Measurements from ENCODE around the gene ZNF552. TPM values are rescaled to one million over a fixed set of nuclear protein-coding genes. Genes with fewer than 3 reads are reported as not detected.
"Not testable (repeated sequence)": the region's sequence is repeated elsewhere in the genome, so short reads cannot be mapped to it uniquely, and the experiment has no call there.

The ZNF552 gene
- total and polyA plus RNA-seq, 2 donors (not counting 1 experiment from before 2014, with no cell fraction given) = 6.7 to 21.7 TPM

- H3K36me3 ChIP-seq (replicated peaks in 1 of 2; ENCODE audit: control extremely low read depth in 1 of 2, control insufficient read depth in 1 of 2, extremely low read depth in 1 of 2, insufficient read depth in 2 of 2, low read length in 1 of 2); H3K9me3 Mint-ChIP-seq (ENCODE audit: insufficient read depth); intact Hi-C loops (cut with micrococcal nuclease); H3K27ac ChIP-seq (ENCODE audit: low read length in 2 of 2); H3K4me3 ChIP-seq (ENCODE audit: control extremely low read depth in 1 of 5, extremely low read depth in 1 of 5, insufficient read depth in 1 of 5, low read depth in 2 of 5, low read length in 4 of 5); DNase-seq; ATAC-seq (ENCODE audit: low read depth); H3K27me3 Mint-ChIP-seq; H3K27ac Mint-ChIP-seq; H3K9ac ChIP-seq (ENCODE audit: low read length); H2AFZ ChIP-seq (ENCODE audit: insufficient read depth, low read depth, low read length, poor library complexity, severe bottlenecking); H4K20me1 ChIP-seq (ENCODE audit: control insufficient read depth, insufficient read depth, low read length, poor library complexity, severe bottlenecking); H3K9me3 ChIP-seq (ENCODE audit: control extremely low read depth in 1 of 3, control insufficient read depth in 2 of 3, insufficient read depth in 1 of 3, low read length in 2 of 3); POLR2A ChIA-PET; H3K4me2 ChIP-seq (replicated peaks; ENCODE audit: low read depth, low read length, poor library complexity, severe bottlenecking); H3K27me3 ChIP-seq (replicated peaks in 1 of 4; ENCODE audit: control extremely low read depth in 1 of 4, control insufficient read depth in 3 of 4, insufficient read depth in 4 of 4, low read length in 3 of 4): not testable (repeated sequence)
- H3K79me2 ChIP-seq (ENCODE audit: control insufficient read depth, insufficient read depth, low read length) = peaks cover 64% of the 10 kb centered on the region
- Mint-ChIP-seq H3K4me1 (peaks cover 49% of the 10 kb centered on the region), H3K4me3 (peak overlapping the region; percentile 10)
- 100% methylated on average over 2 of the region's 3 CpGs for WGBS (ENCODE audit: insufficient coverage)
- CTCF ChIA-PET = interaction anchor here (1.1 kb wide), 1 partner anchor 13 kb away, joined by 3 read pairs; no protein-coding TSS in a partner anchor
- peaks cover 9 to 10% of the 10 kb centered on the region in 2 donors for H3K4me1 ChIP-seq (ENCODE audit: control insufficient read depth in 2 of 2, insufficient read depth in 2 of 2, low read length in 2 of 2)
These were observed 6.8 kb upstream of the ZNF552 start for GRCh38 chr19:57821501-57821900.

DNA sequence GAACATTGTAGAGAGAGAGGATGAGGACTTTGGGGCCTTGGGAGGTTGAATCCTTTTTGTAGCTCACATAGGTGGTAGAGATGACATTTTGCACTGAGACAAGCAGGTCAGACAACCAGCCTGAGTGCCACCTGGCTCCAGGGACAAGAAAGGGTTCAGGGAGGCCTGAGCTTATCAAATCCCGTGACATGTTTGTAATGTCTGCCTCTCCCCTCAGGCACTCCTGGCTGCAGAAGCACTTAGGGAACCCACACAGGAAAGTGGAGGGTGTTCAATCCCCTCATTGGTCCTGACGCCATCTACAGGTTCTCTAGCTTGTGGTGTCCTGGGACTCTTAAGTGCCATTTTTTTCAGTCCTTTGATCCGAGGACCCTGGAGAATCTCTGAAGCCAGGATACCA is 6.4 kb upstream of the ZNF552 start:
- H3K27me3 Mint-ChIP-seq; H3K4me3 ChIP-seq (ENCODE audit: control extremely low read depth in 1 of 5, extremely low read depth in 1 of 5, insufficient read depth in 1 of 5, low read depth in 2 of 5, low read length in 4 of 5); H2AFZ ChIP-seq (ENCODE audit: insufficient read depth, low read depth, low read length, poor library complexity, severe bottlenecking); H3K9me3 ChIP-seq (ENCODE audit: control extremely low read depth in 1 of 3, control insufficient read depth in 2 of 3, insufficient read depth in 1 of 3, low read length in 2 of 3); H3K36me3 ChIP-seq (replicated peaks in 1 of 2; ENCODE audit: control extremely low read depth in 1 of 2, control insufficient read depth in 1 of 2, extremely low read depth in 1 of 2, insufficient read depth in 2 of 2, low read length in 1 of 2); intact Hi-C loops (cut with micrococcal nuclease); H3K27ac ChIP-seq (ENCODE audit: low read length in 2 of 2); H4K20me1 ChIP-seq (ENCODE audit: control insufficient read depth, insufficient read depth, low read length, poor library complexity, severe bottlenecking); DNase-seq; ATAC-seq (ENCODE audit: low read depth); H3K9me3 Mint-ChIP-seq (ENCODE audit: insufficient read depth); H3K27me3 ChIP-seq (replicated peaks in 1 of 4; ENCODE audit: control extremely low read depth in 1 of 4, control insufficient read depth in 3 of 4, insufficient read depth in 4 of 4, low read length in 3 of 4); H3K9ac ChIP-seq (ENCODE audit: low read length); POLR2A ChIA-PET: not testable (repeated sequence)
- Histone ChIP-seq H3K4me1 (ENCODE audit: control insufficient read depth in 2 of 2, insufficient read depth in 2 of 2, low read length in 2 of 2) (peaks cover 9 to 10% of the 10 kb centered on the region in 2 donors), H3K4me2 (replicated peaks; ENCODE audit: low read depth, low read length, poor library complexity, severe bottlenecking) (peak overlapping the region; percentile 84), H3K79me2 (ENCODE audit: control insufficient read depth, insufficient read depth, low read length) (peaks cover 61% of the 10 kb centered on the region)
- H3K27ac Mint-ChIP-seq = peak overlapping the region; percentile 97
- WGBS (ENCODE audit: insufficient coverage) = 100% methylated on average over 1 of the region's 3 CpGs
- peak overlapping the region; percentile 94 for H3K4me3 Mint-ChIP-seq
- peaks cover 49% of the 10 kb centered on the region for H3K4me1 Mint-ChIP-seq
- CTCF ChIA-PET = interaction anchor here (1.1 kb wide), 1 partner anchor 12 kb away, joined by 3 read pairs; no protein-coding TSS in a partner anchor
